Ecto neural progenitor cell (in vitro differentiated cells): ENCODE data around the gene BFAR.
"Not testable (repeated sequence)": the region's sequence is repeated elsewhere in the genome, so short reads cannot be mapped to it uniquely, and the experiment has no call there.

Experiments used
- DNase-seq: peaks from one replicate; pipeline ENCODE4 v3.0.0-alpha.2; 2018; ENCODE audit warnings: low spot score

BFAR gene

GRCh38 chr16:14635395-14636165, 2.8 kb downstream of the BFAR start:
- no peak for DNase-seq

DNA sequence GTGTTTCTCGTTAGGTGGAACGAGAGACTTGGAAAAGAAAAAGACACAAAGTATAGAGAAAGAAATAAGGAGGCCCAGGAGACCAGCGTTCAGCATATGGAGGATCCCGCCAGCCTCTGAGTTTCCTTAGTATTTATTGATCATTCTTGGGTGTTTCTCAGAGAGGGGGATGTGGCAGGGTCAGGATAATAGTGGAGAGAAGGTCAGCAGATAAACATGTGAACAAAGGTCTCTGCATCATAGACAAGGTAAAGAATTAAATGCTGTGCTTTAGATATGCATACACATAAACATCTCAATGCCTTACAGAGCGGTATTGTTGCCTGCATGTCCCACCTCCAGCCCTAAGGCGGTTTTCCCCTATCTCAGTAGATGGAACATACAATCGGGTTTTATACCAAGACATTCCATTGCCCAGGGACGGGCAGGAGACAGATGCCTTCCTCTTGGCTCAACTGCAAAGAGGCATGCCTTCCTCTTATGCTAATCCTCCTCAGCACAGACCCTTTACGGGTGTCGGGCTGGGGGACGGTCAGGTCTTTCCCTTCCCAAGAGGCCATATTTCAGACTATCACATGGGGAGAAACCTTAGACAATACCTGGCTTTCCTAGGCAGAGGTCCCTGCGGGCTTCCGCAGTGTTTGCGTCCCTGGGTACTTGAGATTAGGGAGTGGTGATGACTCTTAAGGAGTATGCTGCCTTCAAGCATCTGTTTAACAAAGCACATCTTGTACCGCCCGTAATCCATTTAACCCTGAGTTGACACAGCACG, 3.6 kb downstream of the BFAR start:
- DNase-seq = not testable (repeated sequence)

DNA sequence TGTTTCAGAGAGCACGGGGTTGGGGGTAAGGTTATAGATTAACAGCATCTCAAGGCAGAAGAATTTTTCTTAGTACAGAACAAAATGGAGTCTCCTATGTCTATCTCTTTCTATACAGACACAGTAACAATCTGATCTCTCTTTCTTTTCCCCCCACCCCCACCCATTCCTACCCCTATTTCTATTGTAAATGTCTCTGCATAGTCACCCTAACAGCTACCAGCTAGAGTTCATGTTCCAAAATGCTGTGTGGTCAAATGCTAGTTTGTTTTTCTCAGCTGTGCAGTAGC, 4.1 kb downstream of the BFAR start:
- not testable (repeated sequence) for DNase-seq

DNA sequence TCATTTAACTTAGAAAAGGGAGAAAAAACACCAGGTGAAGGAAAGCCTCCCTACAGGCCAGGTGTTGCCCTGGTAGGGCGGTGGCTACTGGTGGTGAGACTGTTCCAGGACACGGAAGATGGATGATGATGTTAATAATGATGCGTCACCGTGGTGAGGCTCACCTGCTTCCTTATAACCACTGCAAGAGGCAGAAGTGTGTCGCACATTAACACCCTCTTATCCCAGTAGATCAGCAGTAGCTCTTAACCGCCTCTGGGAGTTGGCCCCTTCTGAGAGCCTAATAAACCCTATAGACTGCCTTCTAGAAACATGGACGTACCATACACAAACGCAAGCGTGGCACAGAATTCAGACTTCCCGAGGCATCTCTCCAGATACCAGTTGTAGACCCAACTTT, 7.8 kb downstream of the BFAR start:
- no peak for DNase-seq

DNA sequence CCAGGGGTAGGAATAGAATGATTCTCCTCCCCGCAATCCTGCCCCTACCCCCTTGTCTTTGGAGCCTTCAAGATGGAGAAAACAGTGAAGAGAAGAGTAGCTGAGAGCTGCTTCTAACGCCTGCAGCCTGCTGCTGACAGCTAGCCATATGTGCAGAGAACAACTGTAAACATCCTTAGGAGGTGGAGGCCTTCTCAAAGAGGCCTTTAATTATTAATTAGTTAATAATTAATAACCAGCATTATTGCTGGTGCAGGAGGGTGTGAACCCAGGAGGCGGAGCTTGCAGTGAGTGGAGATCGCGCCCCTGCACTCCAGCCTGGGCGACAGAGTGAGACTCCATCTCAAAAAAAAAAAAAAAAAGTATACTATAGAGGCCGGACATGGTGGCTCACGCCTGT, 8.5 kb downstream of the BFAR start:
- DNase-seq = no peak

- no peak for DNase-seq
Measured at GRCh38 chr16:14641926-14642325, 9.2 kb downstream of the BFAR start.

DNA sequence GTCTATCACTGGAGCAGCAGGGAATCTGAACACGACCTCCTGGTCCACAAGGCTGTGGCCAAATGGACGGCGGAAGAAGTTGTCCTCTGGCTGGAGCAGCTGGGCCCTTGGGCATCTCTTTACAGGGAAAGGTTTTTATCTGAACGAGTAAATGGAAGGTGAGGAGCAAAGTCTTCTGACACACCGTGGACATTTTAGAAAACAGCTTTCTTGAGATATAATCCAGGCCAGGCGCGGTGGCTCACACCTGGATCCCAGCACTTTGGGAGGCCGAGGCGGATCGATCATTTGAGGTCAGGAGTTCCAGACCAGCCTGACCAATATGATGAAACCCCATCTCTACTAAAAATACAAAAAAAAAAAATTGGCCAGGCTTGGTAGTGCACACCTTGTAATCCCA, 17.1 kb downstream of the BFAR start:
- no peak for DNase-seq

DNA sequence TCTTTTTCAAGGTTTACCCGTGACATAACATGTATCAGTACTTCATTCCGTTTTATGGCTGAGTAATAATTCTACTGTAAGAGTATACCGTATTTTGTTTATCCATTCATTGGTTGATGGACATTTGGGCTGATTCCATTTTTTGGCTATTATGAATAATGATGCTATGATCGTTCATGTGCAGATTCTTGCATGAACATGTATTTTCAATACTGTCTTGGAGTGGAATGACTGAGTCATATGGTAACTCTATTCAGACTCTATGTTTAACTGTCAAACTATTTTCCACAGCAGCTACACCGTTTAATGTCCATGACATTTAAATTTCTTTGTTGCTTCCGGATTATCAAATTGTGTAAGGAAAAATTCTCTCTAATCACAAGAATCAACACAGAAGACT, 17.9 kb downstream of the BFAR start:
- no peak for DNase-seq

DNA sequence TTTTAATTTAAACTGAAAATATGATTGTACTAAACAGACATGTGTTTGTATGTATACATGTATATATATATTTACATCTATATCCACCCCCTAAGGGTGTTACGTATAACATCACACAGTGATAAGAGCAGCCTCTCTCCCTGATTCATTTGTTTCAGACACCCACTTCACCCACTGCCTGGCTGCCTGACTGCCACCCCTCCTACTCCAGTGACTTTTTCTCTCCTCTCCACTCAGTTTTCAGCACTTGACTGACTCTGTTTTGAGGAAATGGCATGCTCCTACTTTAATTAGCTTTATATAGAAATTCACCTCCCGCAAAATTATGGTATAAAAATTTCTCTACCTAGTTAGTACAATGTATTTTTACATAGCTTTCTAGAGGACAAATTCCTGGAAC, 20.0 kb downstream of the BFAR start:
- no peak for DNase-seq

DNA sequence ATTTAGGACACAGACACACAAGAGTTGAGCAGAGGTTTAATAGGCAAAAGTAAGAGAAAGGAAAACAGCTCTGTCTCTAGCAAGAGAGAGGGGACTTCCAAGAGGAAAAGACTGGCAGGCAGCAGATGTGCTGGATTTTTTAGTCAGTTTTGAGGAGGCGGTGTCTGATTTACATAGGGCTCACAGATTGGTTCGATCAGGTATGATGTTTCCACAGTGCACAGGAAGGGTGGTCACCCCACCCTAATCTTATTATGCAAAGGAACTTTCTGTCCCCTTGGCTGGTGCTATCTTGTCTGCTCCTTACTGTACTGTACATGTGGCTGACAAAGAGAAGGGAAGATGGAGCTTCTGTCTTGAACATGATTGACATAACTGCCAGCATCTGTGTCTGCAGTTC, 25.3 kb downstream of the BFAR start:
- DNase-seq = no peak

- no peak for DNase-seq
Measured at GRCh38 chr16:14667347-14668266, 34.9 kb downstream of the BFAR start.

DNA sequence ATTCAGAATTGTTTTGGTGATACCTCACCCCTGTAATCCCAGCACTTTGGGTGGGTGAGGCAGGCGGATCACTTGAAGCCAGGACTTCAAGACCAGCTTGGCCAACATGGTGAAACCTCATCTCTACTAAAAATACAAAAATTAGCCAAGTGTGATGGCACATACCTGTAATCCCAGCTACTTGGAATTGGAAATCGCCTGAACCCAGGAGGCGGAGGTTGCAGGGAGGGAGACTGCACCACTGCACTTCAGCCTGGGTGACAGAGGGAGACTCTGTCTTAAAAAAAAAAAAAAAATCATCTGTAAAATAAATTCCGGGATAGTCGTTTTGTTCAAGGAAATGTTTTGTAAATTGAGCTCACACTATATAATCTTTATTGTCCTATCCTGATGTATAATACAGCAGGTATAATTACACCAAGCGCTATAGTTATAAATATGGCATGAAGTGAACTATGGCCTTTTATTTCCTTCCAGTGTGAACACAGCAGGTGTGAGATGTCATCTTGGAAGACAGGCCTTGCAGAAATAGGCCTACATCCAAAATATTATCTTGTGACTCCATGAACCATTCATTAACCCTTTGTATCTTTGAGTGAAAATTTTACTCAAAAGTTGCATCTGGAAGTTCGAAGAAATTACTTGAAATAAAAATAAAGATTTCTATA, 35.9 kb downstream of the BFAR start:
- DNase-seq = no peak

DNA sequence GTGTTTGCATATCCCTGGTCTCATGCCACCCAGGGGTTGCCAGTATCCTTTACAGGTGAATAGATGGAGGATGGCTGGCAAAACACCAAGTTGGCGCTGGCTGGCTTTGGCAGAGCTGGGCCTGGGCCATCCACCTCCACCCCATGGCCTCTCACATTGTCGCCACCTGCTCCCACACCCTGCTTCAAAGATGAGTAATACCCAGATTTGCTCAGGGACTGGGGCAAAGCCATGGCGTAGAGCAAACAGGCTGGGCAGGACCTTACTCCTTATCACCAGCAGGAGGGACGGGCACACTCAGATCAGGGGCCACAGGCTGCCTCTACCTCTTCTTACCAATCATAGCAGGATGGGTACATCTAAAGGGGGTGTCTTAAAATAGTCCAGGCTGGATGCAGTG, 37.0 kb downstream of the BFAR start:
- DNase-seq = no peak

- no peak for DNase-seq
Measured at GRCh38 chr16:14672403-14672971, 39.7 kb downstream of the BFAR start.

GRCh38 chr16:14676633-14677032, 43.9 kb downstream of the BFAR start:
- no peak for DNase-seq

- DNase-seq = no peak
Measured at GRCh38 chr16:14677627-14678026, 44.9 kb downstream of the BFAR start.

- DNase-seq = no peak
Measured at GRCh38 chr16:14678748-14679497, 46.2 kb downstream of the BFAR start.

DNA sequence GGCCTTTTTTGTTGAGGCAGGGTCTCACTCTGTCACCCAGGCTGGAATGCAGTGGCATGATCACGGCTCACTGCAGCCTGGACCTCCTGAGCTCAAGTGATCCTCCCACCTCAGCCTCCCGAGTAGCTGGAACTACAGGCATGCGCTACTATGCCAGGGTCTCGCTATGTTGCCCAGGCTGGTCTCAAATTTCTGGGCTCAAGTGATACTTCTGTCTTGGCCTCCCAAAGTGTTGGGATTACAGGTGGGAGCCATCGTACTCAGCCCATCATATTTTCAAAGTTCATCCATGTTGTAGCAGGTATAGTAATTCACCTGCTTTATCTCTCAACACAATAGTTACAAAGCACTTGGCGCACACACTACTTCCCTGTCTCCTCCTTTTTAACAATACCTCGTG, 47.6 kb downstream of the BFAR start:
- DNase-seq = not testable (repeated sequence)

DNA sequence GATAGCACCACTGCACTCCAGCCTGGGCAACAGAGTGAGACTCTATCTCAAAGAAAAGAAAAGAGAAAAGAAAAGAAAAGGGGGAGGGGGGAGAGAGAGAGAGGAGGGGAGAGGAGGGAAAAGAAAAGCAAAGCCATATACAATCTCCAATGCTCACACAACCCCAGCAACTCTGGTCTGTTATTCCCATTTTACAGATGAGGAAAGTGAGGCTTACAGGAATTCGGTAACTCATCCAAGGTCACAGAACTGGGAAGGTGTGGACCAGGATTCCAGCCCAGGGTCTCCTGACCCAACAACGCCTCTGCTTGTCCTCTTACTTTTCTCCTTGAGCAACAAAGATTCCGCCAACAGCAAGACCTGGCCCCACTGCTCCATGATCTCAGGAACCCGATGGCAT, 48.4 kb downstream of the BFAR start:
- no peak for DNase-seq

DNA sequence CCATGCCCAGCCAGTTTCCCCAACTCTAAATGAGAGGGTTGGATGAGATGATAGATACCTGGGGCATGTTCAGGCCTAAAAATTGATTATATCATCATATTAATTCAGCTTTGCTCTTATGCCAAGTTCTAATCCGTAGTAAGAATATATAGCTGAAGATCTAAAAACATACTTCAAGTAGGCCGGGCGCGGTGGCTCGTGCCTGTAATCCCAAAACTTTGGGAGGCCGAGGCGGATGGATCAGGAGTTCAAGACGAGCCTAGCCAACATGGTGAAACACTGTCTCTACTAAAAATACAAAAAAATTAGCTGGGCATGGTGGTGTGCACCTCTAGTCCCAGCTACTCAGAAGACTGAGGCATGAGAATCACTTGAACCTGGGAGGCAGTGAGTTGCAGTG, 49.4 kb downstream of the BFAR start:
- no peak for DNase-seq
